ENCODE measurements around the gene MRGPRF. TPM values are rescaled to one million over a fixed set of nuclear protein-coding genes. Genes with fewer than 3 reads are reported as not detected.

Gene MRGPRF
- total RNA-seq, 1 experiment from 2014 or later, result 0.76 TPM

DNA sequence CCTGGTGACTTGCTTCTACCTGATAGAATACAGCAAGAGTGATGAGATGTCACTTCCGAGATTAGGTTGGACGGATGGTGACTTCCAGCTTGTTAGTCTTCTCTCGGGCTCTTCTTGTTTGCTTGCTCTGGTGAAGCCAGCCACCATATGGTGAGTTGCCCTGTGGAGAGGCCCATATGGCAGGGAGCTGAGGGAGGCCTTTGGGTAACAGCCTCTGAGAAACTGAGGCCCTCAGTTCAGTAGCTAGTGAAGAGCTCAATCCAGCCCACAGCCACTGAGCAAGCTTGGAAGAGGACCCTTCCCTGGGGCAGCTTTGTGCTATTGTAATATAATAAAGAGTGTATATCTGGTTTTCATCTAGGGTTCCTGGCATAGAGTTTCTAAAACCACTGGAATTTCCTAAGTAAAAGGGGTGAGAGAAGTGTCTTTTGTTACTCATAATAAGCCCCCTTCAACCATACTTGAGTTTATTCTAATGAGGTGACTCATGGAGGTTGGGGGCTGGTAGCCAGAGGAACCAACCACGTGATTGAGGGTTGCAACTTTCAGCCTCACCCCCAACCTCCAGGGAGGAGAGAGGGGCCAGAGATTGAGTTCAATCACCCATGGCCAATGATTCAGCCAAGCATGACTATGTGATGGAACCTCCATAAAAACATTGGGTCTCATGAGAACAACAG is 27.7 kb upstream of the MRGPRF start (continued):
- TF ChIP-seq, protein P1, sequence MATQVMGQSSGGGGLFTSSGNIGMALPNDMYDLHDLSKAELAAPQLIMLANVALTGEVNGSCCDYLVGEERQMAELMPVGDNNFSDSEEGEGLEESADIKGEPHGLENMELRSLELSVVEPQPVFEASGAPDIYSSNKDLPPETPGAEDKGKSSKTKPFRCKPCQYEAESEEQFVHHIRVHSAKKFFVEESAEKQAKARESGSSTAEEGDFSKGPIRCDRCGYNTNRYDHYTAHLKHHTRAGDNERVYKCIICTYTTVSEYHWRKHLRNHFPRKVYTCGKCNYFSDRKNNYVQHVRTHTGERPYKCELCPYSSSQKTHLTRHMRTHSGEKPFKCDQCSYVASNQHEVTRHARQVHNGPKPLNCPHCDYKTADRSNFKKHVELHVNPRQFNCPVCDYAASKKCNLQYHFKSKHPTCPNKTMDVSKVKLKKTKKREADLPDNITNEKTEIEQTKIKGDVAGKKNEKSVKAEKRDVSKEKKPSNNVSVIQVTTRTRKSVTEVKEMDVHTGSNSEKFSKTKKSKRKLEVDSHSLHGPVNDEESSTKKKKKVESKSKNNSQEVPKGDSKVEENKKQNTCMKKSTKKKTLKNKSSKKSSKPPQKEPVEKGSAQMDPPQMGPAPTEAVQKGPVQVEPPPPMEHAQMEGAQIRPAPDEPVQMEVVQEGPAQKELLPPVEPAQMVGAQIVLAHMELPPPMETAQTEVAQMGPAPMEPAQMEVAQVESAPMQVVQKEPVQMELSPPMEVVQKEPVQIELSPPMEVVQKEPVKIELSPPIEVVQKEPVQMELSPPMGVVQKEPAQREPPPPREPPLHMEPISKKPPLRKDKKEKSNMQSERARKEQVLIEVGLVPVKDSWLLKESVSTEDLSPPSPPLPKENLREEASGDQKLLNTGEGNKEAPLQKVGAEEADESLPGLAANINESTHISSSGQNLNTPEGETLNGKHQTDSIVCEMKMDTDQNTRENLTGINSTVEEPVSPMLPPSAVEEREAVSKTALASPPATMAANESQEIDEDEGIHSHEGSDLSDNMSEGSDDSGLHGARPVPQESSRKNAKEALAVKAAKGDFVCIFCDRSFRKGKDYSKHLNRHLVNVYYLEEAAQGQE (IDR thresholded peaks at IDR 0.05; ENCODE audit: low read depth), result no peak
- TF ChIP-seq, protein P2, sequence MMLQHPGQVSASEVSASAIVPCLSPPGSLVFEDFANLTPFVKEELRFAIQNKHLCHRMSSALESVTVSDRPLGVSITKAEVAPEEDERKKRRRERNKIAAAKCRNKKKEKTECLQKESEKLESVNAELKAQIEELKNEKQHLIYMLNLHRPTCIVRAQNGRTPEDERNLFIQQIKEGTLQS (IDR thresholded peaks at IDR 0.05), result no peak
- TF ChIP-seq POLR2AphosphoS5 (IDR thresholded peaks at IDR 0.05; ENCODE audit: low read depth, low read length), result no peak
- TF ChIP-seq SRF (IDR thresholded peaks at IDR 0.05; ENCODE audit: low read depth), result no peak

DNA sequence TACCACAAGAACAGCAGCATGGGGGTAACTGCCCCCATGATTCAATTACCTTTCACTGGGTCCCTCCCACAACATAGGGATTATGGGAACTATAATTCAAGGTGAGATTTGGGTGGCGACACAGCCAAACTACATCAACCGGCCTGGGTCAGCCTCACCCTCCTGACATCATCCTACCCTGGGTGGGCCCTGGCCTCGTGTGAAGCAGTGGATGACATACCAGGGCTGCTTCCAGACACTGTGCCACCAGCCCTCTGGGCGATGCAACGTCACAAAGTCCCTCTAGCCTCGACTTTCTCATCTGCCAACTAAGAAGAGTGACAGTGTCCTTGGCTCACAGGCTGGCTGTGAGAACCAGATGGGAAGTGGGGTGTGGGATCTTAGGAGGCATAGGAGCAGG is 27.0 kb upstream of the MRGPRF start:
- no TSS peak for BruUV-seq (replicated peaks)
- Histone ChIP-seq H3K4me1 (ENCODE audit: control insufficient read depth in 1 of 2, insufficient read depth in 2 of 2, low read length in 2 of 2) (peaks cover 0 to 17% of the 10 kb centered on the region in 2 experiments; a peak in 3 of 4 replicates), H3K9me2 (ENCODE audit: insufficient read depth) (no peaks in the 10 kb centered on the region), H3K36me3 (ENCODE audit: control insufficient read depth in 1 of 2, insufficient read depth in 2 of 2, low read length in 2 of 2) (no peaks in the 10 kb centered on the region), H4K20me1 (ENCODE audit: insufficient read depth) (no peaks in the 10 kb centered on the region), H3K9me3 (ENCODE audit: control insufficient read depth in 1 of 2, insufficient read depth in 1 of 2, low read depth in 1 of 2, low read length in 2 of 2) (no peaks in the 10 kb centered on the region), H3K79me2 (ENCODE audit: insufficient read depth, low read length) (no peaks in the 10 kb centered on the region), H3K27me3 (ENCODE audit: insufficient read depth, low read length) (no peaks in the 10 kb centered on the region), H3K4me3 (replicated peaks in 1 of 2; ENCODE audit: low read depth in 1 of 2, low read length in 2 of 2) (no peak overlapping the region), H3K4me2 (ENCODE audit: low read length) (no peak overlapping the region), H2AFZ (ENCODE audit: low read depth, low read length, poor library complexity, severe bottlenecking) (no peak overlapping the region), H3K27ac (ENCODE audit: low read depth, low read length) (no peak overlapping the region), H3K9ac (ENCODE audit: low read length) (no peak overlapping the region)
- TF ChIP-seq, protein P3, sequence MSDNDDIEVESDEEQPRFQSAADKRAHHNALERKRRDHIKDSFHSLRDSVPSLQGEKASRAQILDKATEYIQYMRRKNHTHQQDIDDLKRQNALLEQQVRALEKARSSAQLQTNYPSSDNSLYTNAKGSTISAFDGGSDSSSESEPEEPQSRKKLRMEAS (IDR thresholded peaks at IDR 0.05), result no peak
- TF ChIP-seq, protein P4, sequence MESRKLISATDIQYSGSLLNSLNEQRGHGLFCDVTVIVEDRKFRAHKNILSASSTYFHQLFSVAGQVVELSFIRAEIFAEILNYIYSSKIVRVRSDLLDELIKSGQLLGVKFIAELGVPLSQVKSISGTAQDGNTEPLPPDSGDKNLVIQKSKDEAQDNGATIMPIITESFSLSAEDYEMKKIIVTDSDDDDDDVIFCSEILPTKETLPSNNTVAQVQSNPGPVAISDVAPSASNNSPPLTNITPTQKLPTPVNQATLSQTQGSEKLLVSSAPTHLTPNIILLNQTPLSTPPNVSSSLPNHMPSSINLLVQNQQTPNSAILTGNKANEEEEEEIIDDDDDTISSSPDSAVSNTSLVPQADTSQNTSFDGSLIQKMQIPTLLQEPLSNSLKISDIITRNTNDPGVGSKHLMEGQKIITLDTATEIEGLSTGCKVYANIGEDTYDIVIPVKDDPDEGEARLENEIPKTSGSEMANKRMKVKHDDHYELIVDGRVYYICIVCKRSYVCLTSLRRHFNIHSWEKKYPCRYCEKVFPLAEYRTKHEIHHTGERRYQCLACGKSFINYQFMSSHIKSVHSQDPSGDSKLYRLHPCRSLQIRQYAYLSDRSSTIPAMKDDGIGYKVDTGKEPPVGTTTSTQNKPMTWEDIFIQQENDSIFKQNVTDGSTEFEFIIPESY (IDR thresholded peaks at IDR 0.05; ENCODE audit: extremely low read depth, insufficient replicate concordance, low read length), result no peak
- no peak for TF ChIP-seq EZH2phosphoT487 (IDR thresholded peaks at IDR 0.05; ENCODE audit: borderline replicate concordance)
- TF ChIP-seq, protein P1 (IDR thresholded peaks at IDR 0.05; ENCODE audit: low read depth), result no peak
- TF ChIP-seq POLR2AphosphoS5 (IDR thresholded peaks at IDR 0.05; ENCODE audit: low read depth, low read length), result no peak
- intact Hi-C loops (cut with micrococcal nuclease), result loop anchor here (10.0 kb wide), 1 partner anchor 85 kb away; no protein-coding TSS in a partner anchor
- no peak for DNase-seq (ENCODE audit: low read depth, low spot score)
- ChIA-PET POLR2A (no interaction called here), RAD21 (ENCODE audit: low non-redundant PET in 1 of 2, low total read pairs in 2 of 2, uncharacterized antibody in 2 of 2, unreplicated experiment in 2 of 2) (no interaction called here), CTCF (no interaction called here)
- no peak for ATAC-seq
